PFSK-1 (cell line): ENCODE data around the gene FARS2.

ENCODE experiments used
- REST ChIP-seq, 2 experiments: IDR thresholded peaks; 2 replicates each; pipeline versions ENCODE4 v1.6.1 to v1.8.0; 2011 to 2012; ENCODE audit warnings: low read depth in 2 of 2, low read length in 2 of 2, control low read depth in 1 of 2, inconsistent platforms in 1 of 2, mild to moderate bottlenecking in 1 of 2, moderate library complexity in 1 of 2; ENCODE audit not compliant: insufficient read depth in 1 of 2
- SIN3A ChIP-seq: IDR thresholded peaks from 2 replicates; pipeline ENCODE4 v1.6.1; 2012; ENCODE audit warnings: mild to moderate bottlenecking, low read length, moderate library complexity, borderline replicate concordance; ENCODE audit not compliant: insufficient read depth
- TAF1 ChIP-seq: IDR thresholded peaks from 2 replicates; pipeline ENCODE4 v1.6.1; 2012; ENCODE audit warnings: low read length, control low read depth, borderline replicate concordance; ENCODE audit not compliant: insufficient read depth

DNA sequence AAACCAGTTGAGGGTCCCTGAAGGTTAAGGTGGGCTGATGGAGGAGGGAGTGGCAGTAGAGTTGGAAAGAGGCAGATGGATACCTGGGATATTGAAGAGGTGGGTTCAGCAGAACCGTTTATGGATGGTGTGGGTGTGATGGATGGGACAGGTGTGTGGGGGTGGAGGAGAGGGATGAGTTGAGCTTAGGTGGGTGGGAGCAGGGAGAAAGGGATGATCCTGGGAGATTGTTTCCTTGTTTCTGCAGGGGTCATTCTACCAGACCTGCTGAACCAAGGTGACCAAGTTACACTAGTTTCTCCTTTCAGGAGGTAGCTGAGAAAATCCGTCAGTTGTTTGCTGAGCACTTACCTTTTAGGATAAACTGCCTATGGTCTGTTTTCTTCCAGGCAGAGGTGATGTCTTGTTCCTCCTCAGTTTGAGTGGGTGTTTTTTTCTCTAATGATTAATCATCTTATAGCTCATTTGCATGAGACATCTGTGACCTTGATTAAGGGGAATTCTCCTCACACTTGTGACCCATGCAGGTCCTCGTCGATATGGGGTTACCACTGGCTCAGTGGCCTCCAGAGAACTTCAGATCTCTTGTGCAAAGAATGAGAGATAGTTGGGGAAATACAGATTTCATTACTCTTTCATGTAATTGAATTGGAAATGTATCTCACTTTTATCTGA is 53.0 kb downstream of the FARS2 start:
- TF ChIP-seq REST (IDR thresholded peaks at IDR 0.05; ENCODE audit: insufficient read depth in 1 of 2, low read depth in 2 of 2, low read length in 2 of 2) (no peak), TAF1 (no peak), SIN3A (no peak)
